ENCODE data around the gene SCYGR3.

Gene SCYGR3, protein sequence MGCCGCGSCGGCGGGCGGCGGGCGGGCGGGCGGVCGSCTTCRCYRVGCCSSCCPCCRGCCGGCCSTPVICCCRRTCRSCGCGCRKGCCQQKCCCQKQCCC

DNA sequence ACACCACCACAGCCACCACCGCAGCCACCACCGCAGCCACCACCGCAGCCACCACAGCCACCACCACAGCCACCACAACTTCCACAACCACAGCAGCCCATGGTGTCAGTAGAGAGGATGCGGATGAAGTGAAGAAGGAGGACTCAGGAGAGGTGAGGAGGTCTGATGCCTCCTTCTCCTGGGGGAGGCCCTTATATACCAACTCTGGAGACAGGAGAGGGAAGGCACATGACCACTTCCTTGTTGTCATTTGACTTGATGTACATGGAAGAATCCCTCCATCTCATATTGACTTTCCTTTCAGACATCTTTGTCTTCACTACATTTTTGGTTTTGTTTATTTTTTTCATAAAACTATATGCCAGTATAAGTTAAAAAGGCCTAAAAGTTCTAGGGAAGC, at the start of gene SCYGR3:
Gene SCYGR3 (minus strand): TSS at position 101 of the 400 bp plus-strand sequence. CDS start 0 bp downstream, at position 101.
- DNase-seq (ENCODE audit: low read depth, low spot score): no peak

DNA sequence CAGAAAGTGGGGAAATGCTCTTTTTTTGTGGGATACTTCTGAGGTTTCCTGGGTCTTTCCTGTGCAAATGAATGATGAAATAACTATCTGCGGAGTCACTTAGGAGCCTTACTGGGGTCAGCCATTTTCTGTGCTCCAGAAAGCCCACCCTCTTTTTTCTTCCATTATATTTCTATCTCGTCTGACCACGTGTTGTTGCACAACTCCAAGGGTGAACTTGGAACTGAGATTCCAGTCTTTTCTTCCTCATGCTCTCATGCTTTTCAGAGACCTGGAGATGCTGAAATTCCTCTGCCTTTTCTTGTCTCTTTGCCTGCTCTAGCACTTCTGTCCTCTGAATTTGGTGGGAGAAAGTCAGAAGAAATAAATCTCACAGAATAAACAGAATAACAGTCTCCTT, 47.2 kb upstream of the SCYGR3 start:
- DNase-seq (ENCODE audit: low read depth, low spot score): no peak

DNA sequence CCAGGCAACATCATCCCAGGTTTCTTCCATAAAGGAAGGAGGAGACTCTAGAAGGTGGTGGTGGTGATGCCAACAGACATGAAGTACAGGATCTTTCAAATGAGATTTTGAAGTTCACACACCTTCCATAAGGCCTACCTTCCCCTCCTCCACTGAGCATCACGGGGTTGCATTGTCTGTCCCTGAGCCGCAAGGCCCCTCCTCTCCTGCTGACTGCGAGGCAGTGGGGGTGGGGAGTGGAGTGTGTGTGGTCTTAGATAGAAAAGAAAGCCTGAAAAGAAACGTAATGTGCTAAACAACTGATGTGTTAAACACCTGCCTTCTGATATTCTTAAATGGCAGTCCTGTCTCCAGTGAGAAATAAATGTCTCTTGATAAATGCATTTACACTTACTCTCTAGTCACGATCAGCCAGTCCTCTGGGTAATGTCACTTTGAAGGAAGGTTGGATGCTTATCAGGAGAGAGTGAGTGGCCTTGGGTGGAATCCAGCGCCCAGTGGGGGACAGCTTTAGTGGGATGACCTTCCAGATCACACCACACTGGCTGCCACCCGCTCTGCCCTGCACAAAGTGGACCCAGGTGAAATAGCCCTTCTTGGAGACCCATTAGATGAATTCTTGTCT, 46.5 kb upstream of the SCYGR3 start:
- DNase-seq (ENCODE audit: low read depth, low spot score): no peak

DNA sequence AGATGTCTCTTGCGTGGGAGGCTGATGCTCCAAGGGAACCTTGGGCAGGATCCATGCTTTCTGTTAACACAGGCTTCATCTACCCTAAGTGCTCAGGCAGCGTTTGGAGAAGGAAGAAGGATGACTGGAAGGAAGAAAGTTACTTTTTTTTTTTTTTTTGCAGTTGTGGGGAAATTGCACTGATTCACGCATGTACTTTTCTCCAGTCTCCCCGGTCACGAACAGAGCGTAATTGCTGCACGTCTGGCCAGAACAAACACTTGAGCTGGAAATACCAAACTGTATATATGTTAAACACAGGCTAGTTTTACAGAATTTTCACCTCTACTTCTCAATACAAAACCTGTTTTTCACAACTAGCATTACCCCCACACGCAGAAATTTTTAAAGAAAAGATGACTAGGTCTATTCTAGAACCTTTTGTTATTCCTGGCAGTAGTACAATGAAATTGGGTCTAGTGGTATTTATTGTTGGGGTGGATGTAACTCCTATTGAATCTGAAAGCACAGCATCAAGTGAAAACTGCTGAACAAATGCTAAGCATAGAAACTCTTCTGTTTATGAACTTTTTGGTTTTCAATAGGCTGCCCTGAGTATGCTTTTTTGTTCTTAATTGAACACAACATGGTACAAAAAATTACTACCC, 42.7 kb upstream of the SCYGR3 start:
- DNase-seq (ENCODE audit: low read depth, low spot score): no peak

DNA sequence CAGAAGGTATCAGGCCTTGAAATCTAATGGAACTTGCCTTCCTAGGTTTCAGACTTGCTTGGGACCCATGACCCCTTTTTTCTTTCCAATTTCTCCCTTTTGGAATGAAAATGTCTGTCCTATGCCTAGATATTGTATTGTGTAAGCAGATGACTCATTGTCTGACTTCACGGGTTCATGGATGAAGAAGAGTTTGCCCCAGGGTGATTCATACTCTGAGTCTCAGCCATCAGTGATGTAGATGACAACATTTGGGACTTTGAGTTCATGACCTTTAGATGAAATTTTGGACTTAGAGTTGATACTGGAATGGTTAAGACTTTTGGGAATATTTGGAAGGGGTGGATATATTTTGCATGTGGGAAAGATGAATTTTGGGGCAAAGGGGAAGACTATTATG, 40.8 kb upstream of the SCYGR3 start:
- DNase-seq (ENCODE audit: low read depth, low spot score): no peak

DNA sequence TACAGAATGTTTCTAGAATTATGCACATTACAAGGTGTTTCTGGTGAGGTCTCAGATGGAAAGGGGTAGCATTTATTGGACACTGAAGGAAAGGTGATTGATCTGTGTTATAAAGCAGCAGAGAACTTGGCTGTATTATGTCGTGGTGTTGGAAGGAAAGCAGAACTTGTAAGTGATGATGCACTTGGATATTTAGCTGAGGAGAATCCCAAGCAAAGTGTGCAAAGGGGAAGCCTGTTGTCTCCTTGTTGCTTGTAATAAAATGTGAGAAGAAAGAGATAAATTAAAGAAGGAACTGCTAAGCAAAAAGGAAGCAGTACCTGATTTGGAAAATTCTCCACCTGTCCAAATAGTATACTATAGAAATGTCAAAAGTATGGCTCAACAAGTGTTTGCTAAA, 39.8 kb upstream of the SCYGR3 start:
- DNase-seq (ENCODE audit: low read depth, low spot score): no peak

DNA sequence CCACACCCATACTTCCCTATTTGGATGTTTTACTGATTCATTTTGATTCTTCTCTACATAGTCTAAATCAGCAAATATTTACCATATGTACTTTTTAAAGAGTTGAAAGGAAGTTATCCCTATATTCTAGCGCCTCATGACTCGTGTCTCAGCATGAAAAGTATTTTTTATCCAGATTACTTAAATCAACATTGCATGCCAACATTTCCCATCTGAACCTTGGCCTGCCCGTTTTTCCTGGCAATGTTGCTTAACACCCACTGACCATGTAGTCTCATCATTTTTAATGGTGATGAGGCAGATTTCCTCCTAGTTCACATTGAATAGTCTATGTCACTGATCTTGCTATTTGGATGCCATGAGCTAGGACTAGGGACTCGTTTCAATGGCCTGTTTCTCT, 38.8 kb upstream of the SCYGR3 start:
- no peak for DNase-seq (ENCODE audit: low read depth, low spot score)

DNA sequence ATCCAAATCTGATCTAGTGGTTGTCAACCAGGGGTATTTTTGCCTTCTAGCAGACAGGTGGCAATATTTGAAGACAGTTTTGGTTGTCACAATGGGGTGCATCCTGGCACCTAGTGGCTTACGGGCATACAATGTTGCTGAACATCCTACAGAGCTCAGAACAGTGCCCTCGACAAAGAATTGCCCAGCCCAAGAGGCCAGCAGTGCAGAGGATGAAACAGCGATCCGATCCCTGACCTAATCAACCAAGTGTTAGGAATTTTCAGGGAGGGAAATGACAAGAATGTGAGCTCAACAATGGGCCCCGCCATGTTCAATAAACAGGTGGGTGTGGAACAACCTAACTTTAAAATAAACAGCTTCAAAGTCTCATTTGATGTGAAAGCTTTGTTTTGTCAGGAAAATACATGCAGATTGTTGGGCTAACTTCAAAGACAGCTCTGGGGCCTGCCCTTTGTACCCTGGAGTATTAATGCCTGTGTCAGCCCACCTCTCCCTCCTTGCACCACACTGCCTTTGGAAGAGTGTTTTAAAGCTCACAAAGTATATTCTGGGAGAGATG, 29.4 kb upstream of the SCYGR3 start:
- no peak for DNase-seq (ENCODE audit: low read depth, low spot score)

DNA sequence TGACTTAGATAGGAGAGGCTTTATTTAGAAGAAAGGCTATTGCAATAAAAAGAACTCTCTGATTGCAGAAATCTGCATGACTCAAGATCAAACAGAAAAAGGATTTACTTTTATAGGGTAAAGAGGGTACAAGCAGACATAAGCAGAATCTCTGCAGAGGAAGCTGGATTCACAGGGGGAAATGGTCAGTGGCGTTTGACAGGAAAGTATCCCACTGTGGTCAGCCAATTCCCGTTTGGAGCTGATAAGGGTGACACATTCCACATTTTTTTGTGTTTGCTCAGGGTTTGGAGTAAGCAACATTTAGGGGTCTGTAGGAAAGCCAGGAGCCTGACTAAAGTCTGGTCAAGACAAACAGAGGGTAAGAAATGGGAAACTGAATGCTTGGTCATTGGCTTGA, 28.0 kb upstream of the SCYGR3 start:
- no peak for DNase-seq (ENCODE audit: low read depth, low spot score)

DNA sequence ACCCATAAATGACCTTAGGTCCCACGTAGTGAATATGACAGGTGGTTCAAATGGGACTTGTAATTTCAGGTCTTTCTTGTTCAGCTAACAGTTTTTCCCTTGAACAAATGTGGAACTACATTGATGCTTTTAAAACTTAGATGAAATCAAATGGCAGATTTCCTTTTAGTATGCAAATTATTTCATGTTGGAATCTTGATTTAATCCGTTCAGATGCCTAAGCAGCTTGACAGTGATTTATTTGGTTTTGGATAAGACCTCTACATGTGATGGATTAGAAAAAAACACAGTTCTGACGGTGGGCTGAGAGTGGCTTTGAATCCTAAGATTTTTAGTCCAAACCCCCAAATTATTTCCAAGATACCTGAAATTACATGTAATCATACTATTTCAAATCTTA, 19.6 kb upstream of the SCYGR3 start:
- DNase-seq (ENCODE audit: low read depth, low spot score): no peak

DNA sequence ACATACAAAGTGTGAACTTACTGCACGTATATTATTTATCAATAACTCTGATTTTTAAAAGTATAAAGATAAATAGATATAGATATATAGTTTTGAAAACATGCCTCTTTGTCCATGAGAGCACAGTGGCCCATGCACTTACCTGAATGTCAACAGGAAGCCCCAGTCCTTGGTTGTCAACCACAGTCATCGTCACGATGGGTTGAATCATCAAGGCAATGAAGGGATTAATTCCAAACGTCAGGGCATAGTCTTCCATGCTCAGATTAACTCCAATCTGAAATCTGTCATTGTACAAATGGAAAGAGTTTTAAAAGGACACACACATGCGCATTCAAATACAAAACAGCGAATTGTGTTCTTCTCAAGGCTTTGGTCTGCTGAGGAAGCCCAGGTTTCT, 18.2 kb upstream of the SCYGR3 start:
- no peak for DNase-seq (ENCODE audit: low read depth, low spot score)

DNA sequence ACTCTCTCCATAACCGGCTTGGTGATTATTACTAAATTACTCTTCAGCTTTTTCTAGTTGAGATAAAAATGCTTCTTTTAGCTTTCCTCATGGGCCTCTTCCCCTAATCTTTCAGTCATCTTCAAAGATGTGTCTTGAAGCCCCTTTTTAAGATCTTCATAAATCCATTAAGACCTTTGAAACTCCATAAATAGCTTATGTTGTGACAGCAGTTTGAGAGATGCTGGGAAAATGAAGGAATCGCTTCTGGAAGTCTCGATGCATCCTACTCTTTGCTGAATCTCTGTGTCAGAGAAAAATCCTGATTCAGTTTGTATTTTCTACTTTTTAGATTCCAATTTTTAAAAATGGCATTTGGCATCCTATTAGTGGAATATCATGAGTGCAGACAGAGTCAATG, 15.7 kb upstream of the SCYGR3 start:
- DNase-seq (ENCODE audit: low read depth, low spot score): no peak

DNA sequence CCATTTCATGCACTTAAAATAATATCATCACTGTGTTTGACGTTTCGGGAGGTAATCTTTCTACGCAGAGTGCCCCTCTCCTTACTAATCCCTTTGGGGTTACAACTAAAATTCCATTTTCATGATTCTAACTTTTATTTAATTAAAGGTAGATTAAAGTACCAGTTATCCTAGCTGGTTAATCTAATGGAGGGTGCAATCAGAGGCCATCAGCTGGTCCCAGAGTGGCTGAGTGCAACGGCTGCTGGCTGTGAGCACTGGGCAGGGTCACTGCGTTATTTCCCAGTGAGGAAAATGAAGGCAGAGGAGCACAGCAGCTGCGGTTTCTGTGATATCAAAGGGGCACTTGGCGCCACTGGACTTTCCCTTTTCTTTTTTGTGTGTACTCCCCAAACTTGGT, 14.8 kb upstream of the SCYGR3 start:
- no peak for DNase-seq (ENCODE audit: low read depth, low spot score)

DNA sequence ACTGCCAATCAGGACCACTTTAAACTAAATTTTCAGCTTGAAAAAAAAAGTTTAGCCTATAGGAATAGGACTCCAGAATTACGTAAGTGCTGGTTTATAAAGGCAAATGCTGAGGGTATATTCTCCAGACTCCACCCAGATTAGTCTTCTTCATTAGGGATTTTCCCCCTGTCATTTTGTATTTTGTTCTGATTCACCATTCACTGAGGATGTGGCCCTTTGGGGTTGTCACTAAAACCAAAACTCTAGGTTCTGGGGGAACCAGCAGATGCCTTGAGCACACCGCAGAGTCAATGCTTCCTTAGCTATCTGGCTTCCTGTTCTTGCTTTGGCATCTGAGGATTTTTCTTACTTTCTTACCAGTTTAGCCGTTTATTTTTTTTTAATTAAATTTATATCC, 13.1 kb upstream of the SCYGR3 start:
- DNase-seq (ENCODE audit: low read depth, low spot score): no peak

DNA sequence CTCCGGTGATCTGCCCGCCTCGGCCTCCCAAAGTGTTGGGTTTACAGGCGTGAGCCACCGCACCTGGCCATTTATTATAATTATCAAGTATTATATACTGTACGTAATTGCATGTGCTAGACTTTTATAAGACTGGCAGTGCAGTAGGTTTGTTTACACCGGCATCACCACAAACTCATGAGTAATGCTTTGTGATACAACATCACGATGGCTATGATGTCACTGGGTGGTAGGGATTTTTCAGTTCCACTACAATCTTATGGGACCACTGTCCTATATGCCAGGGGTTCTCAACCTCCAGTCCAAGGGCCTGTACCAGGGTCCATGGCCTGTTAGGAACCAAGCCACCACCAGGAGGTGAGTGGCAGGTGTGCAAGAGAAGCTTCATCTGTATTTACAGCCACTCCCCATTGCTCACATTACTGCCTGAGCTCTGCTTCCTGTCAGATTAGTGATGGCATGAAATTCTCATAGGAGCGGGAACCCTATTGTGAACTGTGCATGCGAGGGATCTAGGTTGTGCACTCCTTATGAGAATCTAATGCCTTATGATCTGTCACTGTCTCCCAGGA, 12.0 kb upstream of the SCYGR3 start:
- DNase-seq (ENCODE audit: low read depth, low spot score): no peak

DNA sequence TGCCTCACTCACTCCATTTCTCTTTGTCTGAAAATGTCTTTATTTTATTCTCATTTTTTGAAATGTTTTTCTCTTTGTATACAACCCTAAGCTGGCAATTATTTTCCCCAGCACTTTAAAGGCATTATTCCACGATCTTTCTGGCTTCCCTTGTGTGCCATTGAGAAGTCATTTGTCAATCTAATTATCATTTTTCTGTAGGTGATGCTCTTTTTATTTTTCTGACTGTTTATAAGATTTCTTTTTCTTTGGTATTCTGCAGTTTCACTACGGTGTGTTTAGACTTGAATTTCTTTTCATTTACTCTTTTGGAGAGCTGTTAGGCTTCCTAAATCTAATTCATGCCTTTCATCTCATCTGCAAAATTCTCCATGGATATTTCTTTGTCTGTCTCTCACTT, 10.8 kb upstream of the SCYGR3 start:
- no peak for DNase-seq (ENCODE audit: low read depth, low spot score)

DNA sequence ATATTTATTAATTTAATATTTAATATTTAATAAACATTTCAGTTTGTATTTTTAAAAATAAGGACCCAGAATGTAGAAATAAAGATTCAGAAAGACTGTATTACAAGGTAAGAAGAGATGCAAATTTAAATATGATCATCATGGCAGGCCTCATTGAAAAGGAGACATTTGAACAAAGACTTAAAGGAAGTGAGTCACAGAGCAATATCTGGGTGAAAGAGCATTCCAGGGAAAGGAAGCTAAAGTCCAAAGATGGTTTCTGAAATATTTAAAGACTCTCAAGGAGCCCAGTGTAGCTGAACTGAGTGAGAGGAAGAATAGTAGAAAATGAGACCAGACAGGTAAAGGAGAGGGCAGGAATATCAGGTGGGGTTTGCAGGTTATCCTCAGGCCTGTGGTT, 8.6 kb upstream of the SCYGR3 start:
- no peak for DNase-seq (ENCODE audit: low read depth, low spot score)

DNA sequence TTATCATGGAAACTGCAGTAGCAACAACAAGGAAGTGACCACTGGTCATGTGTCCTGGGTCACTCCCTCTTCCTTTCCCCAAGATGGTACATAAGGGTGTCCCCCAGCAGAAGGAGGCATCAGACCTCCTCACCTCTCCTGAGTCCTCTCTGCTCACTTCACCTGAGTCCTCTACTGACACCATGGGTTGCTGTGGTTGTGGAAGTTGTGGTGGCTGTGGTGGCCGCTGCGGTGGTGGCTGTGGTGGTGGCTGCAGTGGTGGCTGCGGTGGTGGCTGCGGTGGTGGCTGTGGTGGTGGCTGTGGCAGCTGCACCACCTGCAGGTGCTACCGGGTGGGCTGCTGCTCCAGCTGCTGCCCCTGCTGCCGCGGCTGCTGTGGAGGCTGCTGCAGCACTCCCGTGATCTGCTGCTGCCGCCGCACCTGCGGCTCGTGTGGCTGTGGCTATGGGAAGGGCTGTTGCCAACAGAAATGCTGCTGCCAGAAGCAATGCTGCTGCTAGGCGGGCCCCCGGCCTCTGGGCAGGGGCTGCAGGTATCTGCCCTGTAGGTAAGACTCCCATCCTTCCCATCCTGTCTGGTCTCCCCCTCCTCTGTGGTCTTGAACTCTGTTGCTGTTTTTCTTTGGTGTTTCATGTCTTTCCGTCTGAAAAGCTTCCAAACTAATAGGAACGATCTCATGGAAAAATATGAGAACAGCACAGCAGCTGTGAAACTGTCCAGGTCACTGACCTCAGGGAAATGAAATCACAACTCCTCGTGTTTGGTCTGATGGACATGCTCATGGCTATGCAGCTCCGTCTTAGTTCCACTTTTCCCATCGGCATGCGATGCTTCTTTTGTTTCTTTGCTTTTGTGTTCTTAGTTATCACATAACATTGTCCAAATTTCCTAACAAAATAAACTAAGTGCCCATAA, 2.9 kb upstream of the SCYGR3 start, which contains the start of gene SCYGR4:
Gene SCYGR4 (plus strand): TSS at position 183 of the 915 bp plus-strand sequence. CDS start 0 bp downstream, at position 183.
- no peak for DNase-seq (ENCODE audit: low read depth, low spot score)

DNA sequence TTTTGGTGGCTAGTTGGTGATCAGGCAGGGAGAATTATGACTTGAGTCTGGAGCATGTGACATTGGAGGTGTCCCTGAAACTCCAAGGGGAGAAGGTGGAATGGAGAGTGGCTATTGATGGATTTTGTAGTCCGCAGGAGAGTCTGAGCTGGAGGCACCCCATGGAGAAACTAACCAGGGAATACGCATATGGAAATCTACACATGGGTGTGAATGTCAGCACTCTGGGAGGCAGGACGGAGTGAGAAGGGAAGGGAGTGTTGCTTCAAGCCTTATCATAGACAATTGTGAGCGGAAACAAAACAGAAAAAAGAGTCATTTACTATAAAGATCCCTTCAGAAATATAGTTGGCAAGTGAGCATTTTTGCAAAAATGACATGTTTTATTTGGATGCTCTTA, 2.0 kb upstream of the SCYGR3 start:
- DNase-seq (ENCODE audit: low read depth, low spot score): no peak

DNA sequence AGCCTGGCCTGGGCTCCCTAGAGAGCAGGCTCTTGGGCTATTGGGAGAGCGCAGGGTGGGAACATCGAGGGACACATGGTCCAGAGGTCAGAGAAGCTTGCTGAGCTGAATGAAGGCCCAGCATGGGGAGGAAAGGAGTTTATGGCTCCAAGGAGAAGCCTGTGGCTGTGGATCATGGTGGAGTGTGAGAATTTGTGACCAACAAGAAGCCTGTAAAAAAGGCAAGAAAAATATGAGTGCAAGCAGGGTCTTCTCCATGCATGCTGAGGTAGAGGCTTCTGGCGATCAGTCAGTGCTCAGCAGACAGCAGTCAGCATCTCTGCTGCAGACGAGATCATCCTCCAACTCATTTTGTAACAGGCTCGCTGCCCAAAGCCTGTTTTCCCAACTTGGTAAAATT, 1.3 kb upstream of the SCYGR3 start:
- no peak for DNase-seq (ENCODE audit: low read depth, low spot score)

DNA sequence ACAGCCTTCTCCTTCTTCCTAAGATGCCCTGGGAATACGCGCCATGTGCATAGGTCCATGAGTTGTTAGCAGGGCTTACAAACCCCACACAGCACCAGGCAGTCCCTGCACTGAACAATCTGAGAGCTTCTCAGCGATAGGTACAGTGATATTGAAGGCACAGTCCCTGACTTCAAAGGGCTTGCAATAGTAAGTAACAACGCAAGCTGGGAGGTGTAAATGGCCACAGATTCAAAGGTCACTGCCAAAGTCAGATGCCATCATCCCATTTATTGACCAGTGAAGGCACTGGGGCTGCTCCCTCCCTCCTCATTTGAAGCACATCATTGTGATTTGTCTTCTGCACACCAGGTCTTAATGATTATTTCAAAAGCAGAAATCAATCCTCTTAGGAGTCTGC, 541 bp upstream of the SCYGR3 start:
- no peak for DNase-seq (ENCODE audit: low read depth, low spot score)

DNA sequence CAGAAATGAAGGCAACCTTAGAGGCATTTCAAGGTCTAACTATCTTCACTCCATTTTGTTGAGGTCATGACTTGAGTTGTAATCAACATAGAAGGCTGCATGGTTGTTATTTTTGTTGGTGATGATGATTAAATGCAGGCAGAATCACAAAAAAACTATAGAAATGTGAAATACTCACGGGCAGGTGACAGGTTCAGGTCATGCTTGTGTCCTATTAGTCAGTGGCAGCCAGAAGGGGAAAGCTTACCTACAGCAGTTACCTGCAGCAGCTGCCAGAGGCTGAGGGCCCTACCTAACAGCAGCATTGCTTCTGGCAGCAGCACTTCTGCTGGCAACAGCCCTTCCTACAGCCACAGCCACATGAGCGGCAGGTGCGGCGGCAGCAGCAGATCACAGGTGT, 394 bp downstream of the SCYGR3 start:
- DNase-seq (ENCODE audit: low read depth, low spot score): no peak
